IMR-90 (cell line): ENCODE measurements around the gene PLCD1. TPM values are rescaled to one million over a fixed set of nuclear protein-coding genes. Genes with fewer than 3 reads are reported as not detected.

ENCODE experiments used
- ATAC-seq: fragments of 200-7000 bp; cut with Tn5 transposase; 2 replicates; pipeline ENCODE4 v1.9.1; 2020; ENCODE audit warnings: low read depth, mild to moderate bottlenecking, moderate library complexity
- BruUV-seq: library from RNA; stranded (reverse); fragments of 400-500 nt; replicated peaks from 2 replicates; lab custom pipeline; 2021; lab: Mats Ljungman, UMichigan
- CTCF ChIA-PET: fragments of 300-600 bp; formaldehyde crosslinking; extraction: SDS; loops from one replicate; lab custom pipeline; 2021; ENCODE audit warnings: antibody characterized with exemption; lab: Yijun Ruan, JAX
- POLR2A ChIA-PET: fragments of 300-600 bp; sonication (Branson Sonifier 250); formaldehyde crosslinking; loops from one replicate; lab custom pipeline; 2022; ENCODE audit warnings: antibody characterized with exemption; ENCODE audit not compliant: unreplicated experiment; lab: Charles Lee
- DNase-seq: peaks from one replicate; pipeline ENCODE4 v3.0.0; 2013
- H2AFZ ChIP-seq: replicated peaks from 2 replicates; pipeline ENCODE3; 2013; ENCODE audit warnings: low read length, mild to moderate bottlenecking; ENCODE audit not compliant: poor library complexity
- H2AK5ac ChIP-seq: 2 replicates; pipeline ENCODE4 v1.6.1; 2013; ENCODE audit warnings: low read depth, low read length, inconsistent platforms
- H2AK9ac ChIP-seq: replicated peaks from 2 replicates; pipeline ENCODE3; 2013; ENCODE audit warnings: mild to moderate bottlenecking, low read depth, low read length, moderate library complexity; ENCODE audit not compliant: poor library complexity
- H2BK120ac ChIP-seq: 2 replicates; pipeline ENCODE4 v1.6.1; 2013; ENCODE audit warnings: low read depth, low read length, inconsistent platforms
- H2BK15ac ChIP-seq: 3 replicates; pipeline ENCODE4 v1.6.1; 2013; ENCODE audit warnings: low read depth, low read length, inconsistent platforms
- H2BK20ac ChIP-seq: 2 replicates; pipeline ENCODE4 v1.6.1; 2013; ENCODE audit warnings: low read depth, mild to moderate bottlenecking, inconsistent platforms, low read length, moderate library complexity
- H2BK5ac ChIP-seq: 2 replicates; pipeline ENCODE4 v1.6.1; 2013; ENCODE audit warnings: mild to moderate bottlenecking, low read depth, low read length, inconsistent platforms; ENCODE audit not compliant: poor library complexity, severe bottlenecking
- H3K14ac ChIP-seq: replicated peaks from 2 replicates; pipeline ENCODE4 v1.6.1; 2013; ENCODE audit warnings: low read depth, low read length, inconsistent platforms
- H3K18ac ChIP-seq: 2 replicates; pipeline ENCODE4 v1.6.1; 2013; ENCODE audit warnings: low read depth, low read length, control low read depth
- H3K23ac ChIP-seq: 2 replicates; pipeline ENCODE4 v1.6.1; 2013; ENCODE audit warnings: low read depth, low read length, inconsistent platforms
- H3K27ac ChIP-seq: 2 replicates; pipeline ENCODE4 v1.5.1; 2013; ENCODE audit warnings: mild to moderate bottlenecking, control low read depth, low read length; ENCODE audit not compliant: insufficient read depth
- H3K27me3 ChIP-seq: 2 replicates; pipeline ENCODE4 v1.6.1; 2013; ENCODE audit warnings: low read length; ENCODE audit not compliant: control insufficient read depth, insufficient read depth
- H3K36me3 ChIP-seq: 2 replicates; pipeline ENCODE4 v1.6.1; 2013; ENCODE audit warnings: low read length, mixed read lengths; ENCODE audit not compliant: control insufficient read depth, insufficient read depth
- H3K4ac ChIP-seq: 2 replicates; pipeline ENCODE4 v1.6.1; 2013; ENCODE audit warnings: low read depth, low read length, inconsistent platforms
- H3K4me1 ChIP-seq: 2 replicates; pipeline ENCODE4 v1.6.1; 2013; ENCODE audit warnings: low read length, mixed read lengths; ENCODE audit not compliant: control insufficient read depth, insufficient read depth
- H3K4me2 ChIP-seq: 2 replicates; pipeline ENCODE4 v1.6.1; 2013; ENCODE audit warnings: low read depth, mild to moderate bottlenecking, control low read depth, low read length, moderate library complexity
- H3K4me3 ChIP-seq: 2 replicates; pipeline ENCODE4 v1.5.1; 2013; ENCODE audit warnings: low read depth, mild to moderate bottlenecking, control low read depth, low read length, moderate library complexity; ENCODE audit not compliant: insufficient read depth
- H3K56ac ChIP-seq: 2 replicates; pipeline ENCODE4 v1.6.1; 2013; ENCODE audit warnings: low read length, inconsistent platforms; ENCODE audit not compliant: insufficient read depth; ENCODE audit errors: extremely low read depth
- H3K79me1 ChIP-seq, 2 experiments: 2 replicates each; pipeline ENCODE4 v1.6.1; 2013; ENCODE audit warnings: low read length in 2 of 2, inconsistent platforms in 1 of 2, low read depth in 1 of 2
- H3K9ac ChIP-seq: 2 replicates; pipeline ENCODE4 v1.6.1; 2013; ENCODE audit warnings: low read depth, low read length, control low read depth
- H3K9me1 ChIP-seq: 2 replicates; pipeline ENCODE4 v1.6.1; 2013; ENCODE audit warnings: low read length, inconsistent platforms; ENCODE audit not compliant: insufficient read depth
- H3K9me3 ChIP-seq: 2 replicates; pipeline ENCODE4 v1.6.1; 2013; ENCODE audit warnings: low read length; ENCODE audit not compliant: control insufficient read depth, insufficient read depth
- H4K20me1 ChIP-seq: 2 replicates; pipeline ENCODE4 v1.6.1; 2013; ENCODE audit warnings: low read length, inconsistent platforms; ENCODE audit not compliant: insufficient read depth
- H4K5ac ChIP-seq: 2 replicates; pipeline ENCODE4 v1.6.1; 2013; ENCODE audit warnings: mild to moderate bottlenecking, low read depth, low read length, control low read depth
- H4K8ac ChIP-seq, 2 experiments: 2 replicates each; pipeline ENCODE4 v1.6.1; 2013; ENCODE audit warnings: low read depth in 2 of 2, low read length in 2 of 2, control low read depth in 1 of 2, inconsistent platforms in 1 of 2
- H4K91ac ChIP-seq: 2 replicates; pipeline ENCODE4 v1.6.1; 2013; ENCODE audit warnings: low read depth, low read length, inconsistent platforms; ENCODE audit not compliant: insufficient read depth
- BHLHE40 ChIP-seq: fragments of 150-350 bp; IDR thresholded peaks from 2 replicates; pipeline ENCODE4 v1.6.1; 2016; ENCODE audit warnings: mild to moderate bottlenecking, low read depth, low read length
- CEBPB ChIP-seq: IDR thresholded peaks from 2 replicates; pipeline ENCODE4 v1.6.1; 2012; ENCODE audit warnings: low read depth, low read length, improper control_type of control experiment
- CHD1 ChIP-seq: IDR thresholded peaks from 2 replicates; pipeline ENCODE4 v1.6.1; 2012; ENCODE audit warnings: low read depth, low read length, improper control_type of control experiment
- FOS ChIP-seq: fragments of 150-350 bp; IDR thresholded peaks from 2 replicates; pipeline ENCODE4 v1.6.1; 2016; ENCODE audit warnings: low read depth, low read length
- MAFK ChIP-seq: IDR thresholded peaks from 2 replicates; pipeline ENCODE4 v1.6.1; 2012; ENCODE audit warnings: low read depth, low read length, improper control_type of control experiment
- MAZ ChIP-seq: IDR thresholded peaks from 2 replicates; pipeline ENCODE4 v1.6.1; 2012; ENCODE audit warnings: low read depth, mild to moderate bottlenecking, low read length, improper control_type of control experiment, moderate library complexity, borderline replicate concordance
- MXI1 ChIP-seq: IDR thresholded peaks from 2 replicates; pipeline ENCODE4 v1.6.1; 2012; ENCODE audit warnings: low read depth, mild to moderate bottlenecking, low read length, moderate library complexity, borderline replicate concordance
- NFE2L2 ChIP-seq: fragments of 150-350 bp; IDR thresholded peaks from 2 replicates; pipeline ENCODE4 v1.6.1; 2016; ENCODE audit warnings: low read depth, mild to moderate bottlenecking, low read length
- POLR2A ChIP-seq: IDR thresholded peaks from 2 replicates; pipeline ENCODE4 v1.6.1; 2012; ENCODE audit warnings: mild to moderate bottlenecking, low read depth, low read length
- RAD21 ChIP-seq: IDR thresholded peaks from 2 replicates; pipeline ENCODE4 v1.6.1; 2012; ENCODE audit warnings: low read length, improper control_type of control experiment
- RCOR1 ChIP-seq: IDR thresholded peaks from 2 replicates; pipeline ENCODE4 v1.6.1; 2012; ENCODE audit warnings: mild to moderate bottlenecking, low read length, improper control_type of control experiment; ENCODE audit not compliant: insufficient replicate concordance
- RFX5 ChIP-seq: IDR thresholded peaks from 2 replicates; pipeline ENCODE4 v1.8.0; 2012; ENCODE audit warnings: low read depth, mild to moderate bottlenecking, low read length, moderate library complexity
- SMC3 ChIP-seq: fragments of 150-350 bp; IDR thresholded peaks from 2 replicates; pipeline ENCODE4 v1.6.1; 2016; ENCODE audit warnings: low read depth, mild to moderate bottlenecking, antibody characterized with exemption, low read length, moderate library complexity
- WGBS, 2 experiments: methylation state at CpG; one replicate each; pipeline versions ENCODE4 v1.1.5 to v1.1.7; 2013; ENCODE audit warnings: missing lambda C conversion rate in 2 of 2; ENCODE audit not compliant: insufficient read length in 1 of 2; ENCODE audit errors: extremely low coverage in 2 of 2; 5-methylcytosine and 5-hydroxymethylcytosine counted together
- dilution Hi-C: fragments of 300-500 bp; cut with HindIII; formaldehyde crosslinking; loops from one replicate; pipeline ENCODE4 v1.14.3; 2018; ENCODE audit warnings: low sequenced_read_pairs; ENCODE audit not compliant: unreplicated experiment
- in situ Hi-C: fragments of 300-500 bp; cut with MboI; formaldehyde crosslinking; loops from 3 replicates; pipeline ENCODE4 v1.14.3; 2019; ENCODE audit warnings: low sequenced_read_pairs, inconsistent platforms, mixed read lengths
- intact Hi-C: fragments of 100-400 bp; cut with micrococcal nuclease; formaldehyde crosslinking; loops from 2 replicates; pipeline ENCODE4 v1.10.0; 2022
- polyA plus RNA-seq, 3 experiments: library from polyadenylated mRNA; depleted of rRNA; stranded (reverse); fragments of >200 nt; gene quantifications; 2 replicates each; pipeline ENCODE4 v1.2.3, GENCODE V29; 2012; ENCODE audit warnings: low replicate concordance in 1 of 3
- total RNA-seq: library from RNA; depleted of rRNA; stranded (reverse); fragments of >200 nt; gene quantifications from 2 replicates; pipeline ENCODE4 v1.2.3, GENCODE V29; 2012
- TF ChIP-seq, protein P1 (sequence below): fragments of 150-350 bp; IDR thresholded peaks from 2 replicates; pipeline ENCODE4 v1.6.1; 2017; ENCODE audit warnings: mild to moderate bottlenecking, antibody characterized with exemption, low read length, low read depth
- TF ChIP-seq, protein P2 (sequence below): conservative IDR thresholded peaks from 2 replicates; pipeline ENCODE4 v1.5.1; 2012; ENCODE audit warnings: mild to moderate bottlenecking, low read depth, low read length, improper control_type of control experiment
- TF ChIP-seq, protein P3 (sequence below): fragments of 150-350 bp; IDR thresholded peaks from 2 replicates; pipeline ENCODE4 v1.6.1; 2016; ENCODE audit warnings: low read depth, mild to moderate bottlenecking, low read length, moderate library complexity, borderline replicate concordance

The PLCD1 gene
- total and polyA plus RNA-seq, 2 of the 4 experiments (the other 2 are of a cell fraction): 14.9 to 16.3 TPM

DNA sequence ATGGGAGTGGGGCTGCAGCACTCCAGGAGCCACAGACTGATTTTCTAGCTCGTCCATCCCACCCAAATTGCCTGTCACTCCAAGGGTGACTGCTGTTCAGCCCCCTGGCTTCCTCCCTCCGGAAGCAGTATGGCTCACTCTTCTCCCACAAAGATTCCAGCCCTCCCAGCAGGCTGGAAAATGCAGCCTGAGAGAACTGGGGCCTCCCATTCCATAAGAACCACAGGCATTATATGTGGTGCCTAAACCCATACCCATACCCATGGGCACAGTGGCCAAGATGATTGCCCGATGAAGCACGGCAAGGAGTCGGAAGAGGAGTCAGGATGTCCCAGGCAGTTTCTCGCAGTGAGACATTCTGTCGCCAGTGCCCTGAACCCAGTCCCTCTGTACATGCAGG is 44.8 kb downstream of the PLCD1 start:
- H2BK5ac ChIP-seq: no peak overlapping the region
- H3K27me3 ChIP-seq: no peaks in the 10 kb centered on the region
- DNase-seq (no peak), ATAC-seq (no peak)
- H3K23ac ChIP-seq: no peak overlapping the region
- no peak overlapping the region for H4K8ac ChIP-seq
- H3K4me1 ChIP-seq: no peaks in the 10 kb centered on the region
- H4K20me1 ChIP-seq: no peaks in the 10 kb centered on the region
- dilution Hi-C loops: no loop called here
- no peak overlapping the region for H3K4me2 ChIP-seq
- H2AK9ac ChIP-seq: no peak overlapping the region
- H4K91ac ChIP-seq: no peak overlapping the region
- ChIA-PET POLR2A (no interaction called here), CTCF (no interaction called here)
- no peak overlapping the region for H3K56ac ChIP-seq
- H2AK5ac ChIP-seq: no peak overlapping the region
- no peak overlapping the region for H2BK120ac ChIP-seq
- no peak overlapping the region for H3K4ac ChIP-seq
- 0 out of 4 replicates have a peak, but pooled peaks cover 0 to 2% of the 10 kb centered on the region in 2 experiments for H3K79me1 ChIP-seq
- H3K18ac ChIP-seq: no peak overlapping the region
- H3K36me3 ChIP-seq: peaks cover 20% of the 10 kb centered on the region
- intact Hi-C loops: no loop called here
- no peak overlapping the region for H2AFZ ChIP-seq
- no peak overlapping the region for H3K9ac ChIP-seq
- no peak overlapping the region for H3K14ac ChIP-seq
- in situ Hi-C loops: no loop called here
- no peaks in the 10 kb centered on the region for H3K9me3 ChIP-seq
- no peak overlapping the region for H4K5ac ChIP-seq
- no peak overlapping the region for H3K27ac ChIP-seq
- H3K9me1 ChIP-seq: peaks cover 7% of the 10 kb centered on the region; the same call in 1 of the 2 replicates
- no peak overlapping the region for H2BK15ac ChIP-seq
- no TSS peak for BruUV-seq
- WGBS, 2 experiments: 95% methylated on average over 4 of the region's 7 CpGs; no CpG with 5 or more reads in 1 of the 2 experiments
- H3K4me3 ChIP-seq: no peak overlapping the region
- TF ChIP-seq, protein P1, sequence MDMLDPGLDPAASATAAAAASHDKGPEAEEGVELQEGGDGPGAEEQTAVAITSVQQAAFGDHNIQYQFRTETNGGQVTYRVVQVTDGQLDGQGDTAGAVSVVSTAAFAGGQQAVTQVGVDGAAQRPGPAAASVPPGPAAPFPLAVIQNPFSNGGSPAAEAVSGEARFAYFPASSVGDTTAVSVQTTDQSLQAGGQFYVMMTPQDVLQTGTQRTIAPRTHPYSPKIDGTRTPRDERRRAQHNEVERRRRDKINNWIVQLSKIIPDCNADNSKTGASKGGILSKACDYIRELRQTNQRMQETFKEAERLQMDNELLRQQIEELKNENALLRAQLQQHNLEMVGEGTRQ: no peak
- no peak for TF ChIP-seq RCOR1
- no peak for TF ChIP-seq NFE2L2
- TF ChIP-seq, protein P2, sequence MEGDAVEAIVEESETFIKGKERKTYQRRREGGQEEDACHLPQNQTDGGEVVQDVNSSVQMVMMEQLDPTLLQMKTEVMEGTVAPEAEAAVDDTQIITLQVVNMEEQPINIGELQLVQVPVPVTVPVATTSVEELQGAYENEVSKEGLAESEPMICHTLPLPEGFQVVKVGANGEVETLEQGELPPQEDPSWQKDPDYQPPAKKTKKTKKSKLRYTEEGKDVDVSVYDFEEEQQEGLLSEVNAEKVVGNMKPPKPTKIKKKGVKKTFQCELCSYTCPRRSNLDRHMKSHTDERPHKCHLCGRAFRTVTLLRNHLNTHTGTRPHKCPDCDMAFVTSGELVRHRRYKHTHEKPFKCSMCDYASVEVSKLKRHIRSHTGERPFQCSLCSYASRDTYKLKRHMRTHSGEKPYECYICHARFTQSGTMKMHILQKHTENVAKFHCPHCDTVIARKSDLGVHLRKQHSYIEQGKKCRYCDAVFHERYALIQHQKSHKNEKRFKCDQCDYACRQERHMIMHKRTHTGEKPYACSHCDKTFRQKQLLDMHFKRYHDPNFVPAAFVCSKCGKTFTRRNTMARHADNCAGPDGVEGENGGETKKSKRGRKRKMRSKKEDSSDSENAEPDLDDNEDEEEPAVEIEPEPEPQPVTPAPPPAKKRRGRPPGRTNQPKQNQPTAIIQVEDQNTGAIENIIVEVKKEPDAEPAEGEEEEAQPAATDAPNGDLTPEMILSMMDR: no peak
- TF ChIP-seq, protein P3, sequence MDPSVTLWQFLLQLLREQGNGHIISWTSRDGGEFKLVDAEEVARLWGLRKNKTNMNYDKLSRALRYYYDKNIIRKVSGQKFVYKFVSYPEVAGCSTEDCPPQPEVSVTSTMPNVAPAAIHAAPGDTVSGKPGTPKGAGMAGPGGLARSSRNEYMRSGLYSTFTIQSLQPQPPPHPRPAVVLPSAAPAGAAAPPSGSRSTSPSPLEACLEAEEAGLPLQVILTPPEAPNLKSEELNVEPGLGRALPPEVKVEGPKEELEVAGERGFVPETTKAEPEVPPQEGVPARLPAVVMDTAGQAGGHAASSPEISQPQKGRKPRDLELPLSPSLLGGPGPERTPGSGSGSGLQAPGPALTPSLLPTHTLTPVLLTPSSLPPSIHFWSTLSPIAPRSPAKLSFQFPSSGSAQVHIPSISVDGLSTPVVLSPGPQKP: no peak
- no peak for TF ChIP-seq SMC3
- TF ChIP-seq CEBPB: no peak
- TF ChIP-seq RFX5: no peak
- TF ChIP-seq FOS: no peak
- no peak for TF ChIP-seq RAD21
- no peak for TF ChIP-seq POLR2A
- no peak for TF ChIP-seq BHLHE40
- no peak for TF ChIP-seq CHD1
- TF ChIP-seq MAFK: no peak
- TF ChIP-seq MAZ: no peak
- TF ChIP-seq MXI1: no peak
- no peak overlapping the region for H2BK20ac ChIP-seq
